SK-N-SH (cell line): Measurements from ENCODE around the gene PDE10A. TPM values are rescaled to one million over a fixed set of nuclear protein-coding genes. Genes with fewer than 3 reads are reported as not detected.

Source experiments
- CTCF ChIA-PET: fragments of 300-600, 350-600 bp; formaldehyde crosslinking; extraction: SDS; loops from one replicate; lab custom pipeline; 2021; lab: Yijun Ruan, JAX
- POLR2A ChIA-PET: fragments of 350-600 bp; sonication (Branson Sonifier 250); formaldehyde crosslinking; extraction: SDS; loops from one replicate; lab custom pipeline; 2020; ENCODE audit warnings: antibody characterized with exemption, inconsistent platforms; lab: Yijun Ruan, JAX
- DNase-seq: peaks from one replicate; pipeline ENCODE4 v3.0.0; 2012
- H2AFZ ChIP-seq: fragments of 200-600 bp; sonication (generic); 2 replicates; pipeline ENCODE4 v1.8.1; 2016; ENCODE audit warnings: antibody characterized with exemption, mild to moderate bottlenecking, low read depth
- H3F3A ChIP-seq: fragments of 200-600 bp; sonication (generic); replicated peaks from 2 replicates; pipeline ENCODE3; 2016; ENCODE audit warnings: antibody characterized with exemption, mild to moderate bottlenecking; ENCODE audit not compliant: insufficient read depth
- H3K27ac ChIP-seq, 2 experiments: fragments of 200-500 bp in 1 of 2; fragments of 200-600 bp in 1 of 2; sonication (Bioruptor generic) in 1 of 2; sonication (generic), shearing (Covaris generic) in 1 of 2; 2 replicates each; pipeline versions ENCODE4 v1.5.1 to v1.6.1; 2014 to 2016; ENCODE audit warnings: low read depth in 2 of 2, inconsistent platforms in 1 of 2, low read length in 1 of 2, mild to moderate bottlenecking in 1 of 2, mixed read lengths in 1 of 2
- H3K27me3 ChIP-seq: fragments of 200-600 bp; sonication (generic), shearing (Covaris generic); 2 replicates; pipeline ENCODE4 v1.6.1; 2016; ENCODE audit warnings: mixed run types; ENCODE audit not compliant: insufficient read depth
- H3K36me3 ChIP-seq, 2 experiments: fragments of 200-500 bp in 1 of 2; fragments of 200-600 bp in 1 of 2; sonication (Bioruptor generic) in 1 of 2; sonication (generic) in 1 of 2; replicated peaks in 1 of 2; 2 replicates each; pipeline versions ENCODE3 to v1.5.1; 2014 to 2016; ENCODE audit warnings: low read length in 1 of 2, mild to moderate bottlenecking in 1 of 2; ENCODE audit not compliant: insufficient read depth in 2 of 2, control insufficient read depth in 1 of 2
- H3K4me1 ChIP-seq, 2 experiments: fragments of 200-500 bp in 1 of 2; fragments of 200-600 bp in 1 of 2; sonication (Bioruptor generic) in 1 of 2; sonication (generic), shearing (Covaris generic) in 1 of 2; 2 replicates each; pipeline versions ENCODE4 v1.5.1 to v1.6.1; 2014 to 2016; ENCODE audit warnings: low read depth in 1 of 2, low read length in 1 of 2, mixed run types in 1 of 2; ENCODE audit not compliant: insufficient read depth in 2 of 2, control insufficient read depth in 1 of 2
- H3K4me2 ChIP-seq: fragments of 200-600 bp; sonication (generic), shearing (Covaris generic); 2 replicates; pipeline ENCODE4 v1.6.1; 2017; ENCODE audit warnings: mixed run types
- H3K4me3 ChIP-seq, 2 experiments: fragments of 200-500 bp in 1 of 2; fragments of 200-600 bp in 1 of 2; sonication (Bioruptor generic) in 1 of 2; sonication (generic), shearing (Covaris generic) in 1 of 2; 2 replicates each; pipeline versions ENCODE4 v1.5.1 to v1.8.1; 2014 to 2016; ENCODE audit warnings: low read depth in 2 of 2, inconsistent platforms in 1 of 2, low read length in 1 of 2, mild to moderate bottlenecking in 1 of 2, mixed read lengths in 1 of 2, moderate library complexity in 1 of 2
- H3K79me2 ChIP-seq: fragments of 200-600 bp; sonication (generic); 2 replicates; pipeline ENCODE4 v1.8.1; 2017; ENCODE audit warnings: mild to moderate bottlenecking; ENCODE audit not compliant: insufficient read depth
- H3K9ac ChIP-seq: fragments of 200-600 bp; sonication (generic); 2 replicates; pipeline ENCODE4 v1.6.1; 2017; ENCODE audit warnings: mixed run types
- H3K9me2 ChIP-seq: fragments of 200-600 bp; sonication (generic); 2 replicates; pipeline ENCODE4 v1.6.1; 2017; ENCODE audit warnings: mixed run types
- H3K9me3 ChIP-seq: fragments of 200-600 bp; sonication (generic); 2 replicates; pipeline ENCODE4 v1.6.1; 2017; ENCODE audit warnings: mixed run types, mild to moderate bottlenecking, moderate library complexity
- H4K20me1 ChIP-seq: fragments of 200-600 bp; sonication (generic); 2 replicates; pipeline ENCODE4 v1.6.1; 2017; ENCODE audit warnings: mild to moderate bottlenecking, mixed run types; ENCODE audit not compliant: insufficient read depth
- CHD2 ChIP-seq: fragments of 150-350 bp; IDR thresholded peaks from 2 replicates; pipeline ENCODE4 v1.6.1; 2018; ENCODE audit warnings: low read length; ENCODE audit not compliant: partially characterized antibody
- ELF1 ChIP-seq: IDR thresholded peaks from 2 replicates; pipeline ENCODE4 v1.4.0; 2012
- EP300 ChIP-seq, 2 experiments: IDR thresholded peaks; 2 replicates each; pipeline versions ENCODE4 v1.4.0 to v1.6.1; 2012; ENCODE audit warnings: borderline replicate concordance in 1 of 2, low read depth in 1 of 2, low read length in 1 of 2
- EZH2phosphoT487 ChIP-seq: fragments of 200-600 bp; sonication (generic); IDR thresholded peaks from 2 replicates; pipeline ENCODE4 v1.6.1; 2017; ENCODE audit warnings: low read depth, mixed run types, mild to moderate bottlenecking, antibody characterized with exemption, moderate library complexity, borderline replicate concordance
- FOSL2 ChIP-seq: IDR thresholded peaks from 2 replicates; pipeline ENCODE4 v1.4.0; 2012; ENCODE audit warnings: low read depth, mild to moderate bottlenecking, moderate library complexity, borderline replicate concordance
- FOXJ3 ChIP-seq: sonication (generic); formaldehyde crosslinking; IDR thresholded peaks from 2 replicates; pipeline ENCODE4 v1.5.1; 2020; ENCODE audit warnings: mild to moderate bottlenecking, missing genetic modification reagents
- FOXM1 ChIP-seq: IDR thresholded peaks from 2 replicates; pipeline ENCODE4 v1.4.0; 2012; ENCODE audit warnings: low read depth, mild to moderate bottlenecking
- NFIC ChIP-seq: IDR thresholded peaks from 2 replicates; pipeline ENCODE4 v1.4.0; 2012; ENCODE audit warnings: borderline replicate concordance
- NRF1 ChIP-seq: IDR thresholded peaks from 2 replicates; pipeline ENCODE4 v1.6.1; 2012; ENCODE audit warnings: low read depth, mild to moderate bottlenecking, low read length
- RAD21 ChIP-seq: IDR thresholded peaks from 2 replicates; pipeline ENCODE4 v1.6.1; 2012; ENCODE audit warnings: mild to moderate bottlenecking, low read length
- RFX5 ChIP-seq: IDR thresholded peaks from 2 replicates; pipeline ENCODE4 v1.6.1; 2012; ENCODE audit warnings: mild to moderate bottlenecking, improper control_type of control experiment, low read length
- RXRA ChIP-seq: IDR thresholded peaks from 2 replicates; pipeline ENCODE4 v1.4.0; 2012; ENCODE audit warnings: low read depth, mild to moderate bottlenecking, borderline replicate concordance
- SIN3A ChIP-seq: IDR thresholded peaks from 2 replicates; pipeline ENCODE4 v1.6.1; 2012; ENCODE audit warnings: low read depth, mild to moderate bottlenecking, low read length, moderate library complexity, borderline replicate concordance
- SMC3 ChIP-seq: IDR thresholded peaks from 2 replicates; pipeline ENCODE4 v1.6.1; 2012; ENCODE audit warnings: low read depth, low read length, improper control_type of control experiment
- TAF1 ChIP-seq: IDR thresholded peaks from 2 replicates; pipeline ENCODE4 v1.6.1; 2012; ENCODE audit warnings: low read depth, mild to moderate bottlenecking, low read length, moderate library complexity, borderline replicate concordance
- TCF12 ChIP-seq: IDR thresholded peaks from 2 replicates; pipeline ENCODE4 v1.4.0; 2012
- TEAD4 ChIP-seq: IDR thresholded peaks from 2 replicates; pipeline ENCODE4 v1.4.0; 2012; ENCODE audit warnings: mild to moderate bottlenecking, borderline replicate concordance; ENCODE audit not compliant: insufficient read depth
- USF2 ChIP-seq: fragments of 150-350 bp; IDR thresholded peaks from 2 replicates; pipeline ENCODE4 v1.6.1; 2017; ENCODE audit warnings: antibody characterized with exemption, low read length, low read depth, borderline replicate concordance
- YY1 ChIP-seq: IDR thresholded peaks from 2 replicates; pipeline ENCODE4 v1.4.0; 2012; ENCODE audit warnings: low read depth, mild to moderate bottlenecking
- WGBS: methylation state at CpG from one replicate; pipeline ENCODE4 v1.1.6; 2017; ENCODE audit warnings: low lambda C conversion rate; 5-methylcytosine and 5-hydroxymethylcytosine counted together
- polyA plus RNA-seq, 3 experiments: library from polyadenylated mRNA; depleted of rRNA; stranded (reverse); fragments of >200 nt; gene quantifications; 2 replicates each; pipeline ENCODE4 v1.2.3, GENCODE V29; 2012
- TF ChIP-seq, protein P1 (sequence below): IDR thresholded peaks from 2 replicates; pipeline ENCODE4 v1.4.0; 2012; ENCODE audit warnings: low read depth, borderline replicate concordance
- TF ChIP-seq, protein P2 (sequence below): IDR thresholded peaks from 2 replicates; pipeline ENCODE4 v1.4.0; 2012; ENCODE audit warnings: low read depth
- TF ChIP-seq, protein P3 (sequence below): fragments of 150-350 bp; IDR thresholded peaks from 2 replicates; pipeline ENCODE4 v1.6.1; 2016; ENCODE audit warnings: mild to moderate bottlenecking, low read depth, low read length

Gene PDE10A
- polyA plus RNA-seq, 1 of the 3 experiments (the other 2 are of a cell fraction), result 0.43 TPM

- Histone ChIP-seq H4K20me1 (no peaks in the 10 kb centered on the region), H3K36me3 (no peaks in the 10 kb centered on the region), H3K27me3 (no peaks in the 10 kb centered on the region), H3K4me2 (no peak overlapping the region), H3K9me3 (no peaks in the 10 kb centered on the region), H2AFZ (no peak overlapping the region), H3K9me2 (no peaks in the 10 kb centered on the region), H3K4me3 (no peak overlapping the region), H3K9ac (no peak overlapping the region), H3K27ac (no peak overlapping the region), H3K79me2 (no peaks in the 10 kb centered on the region), H3K4me1 (no peaks in the 10 kb centered on the region), H3F3A (no peaks in the 10 kb centered on the region)
- ChIA-PET POLR2A (no interaction called here), CTCF (no interaction called here)
- WGBS, result 69% methylated on average over 2 of the region's 2 CpGs
- no peak for DNase-seq
- TF ChIP-seq TAF1 (no peak), TEAD4 (no peak), ELF1 (no peak), SIN3A (no peak), RAD21 (no peak), FOXJ3 (CRISPR knock-in tag) (no peak), FOSL2 (no peak), EZH2phosphoT487 (no peak)
- TF ChIP-seq, protein P1, sequence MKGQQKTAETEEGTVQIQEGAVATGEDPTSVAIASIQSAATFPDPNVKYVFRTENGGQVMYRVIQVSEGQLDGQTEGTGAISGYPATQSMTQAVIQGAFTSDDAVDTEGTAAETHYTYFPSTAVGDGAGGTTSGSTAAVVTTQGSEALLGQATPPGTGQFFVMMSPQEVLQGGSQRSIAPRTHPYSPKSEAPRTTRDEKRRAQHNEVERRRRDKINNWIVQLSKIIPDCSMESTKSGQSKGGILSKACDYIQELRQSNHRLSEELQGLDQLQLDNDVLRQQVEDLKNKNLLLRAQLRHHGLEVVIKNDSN, result no peak
- TF ChIP-seq, protein P2, sequence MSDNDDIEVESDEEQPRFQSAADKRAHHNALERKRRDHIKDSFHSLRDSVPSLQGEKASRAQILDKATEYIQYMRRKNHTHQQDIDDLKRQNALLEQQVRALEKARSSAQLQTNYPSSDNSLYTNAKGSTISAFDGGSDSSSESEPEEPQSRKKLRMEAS, result no peak
These were observed 24.5 kb downstream of the PDE10A start for GRCh38 chr6:165638530-165638929.

GRCh38 chr6:165637586-165637985, 25.5 kb downstream of the PDE10A start:
- no peaks in the 10 kb centered on the region for H3K27me3 ChIP-seq
- no peak overlapping the region for H3K9ac ChIP-seq
- no peaks in the 10 kb centered on the region for H4K20me1 ChIP-seq
- H2AFZ ChIP-seq, result no peak overlapping the region
- no peaks in the 10 kb centered on the region for H3K9me2 ChIP-seq
- CTCF ChIA-PET, result no interaction called here
- POLR2A ChIA-PET, result no interaction called here
- no peaks in the 10 kb centered on the region for H3K4me1 ChIP-seq
- TF ChIP-seq CHD2 (no peak), RAD21 (no peak), SMC3 (no peak), ELF1 (no peak), SIN3A (no peak), RFX5 (no peak), EP300 (IDR thresholded peaks at IDR 0.05; ENCODE audit: borderline replicate concordance in 1 of 2, low read depth in 1 of 2, low read length in 1 of 2) (no peak), TAF1 (no peak), NRF1 (no peak), TEAD4 (no peak), YY1 (no peak), RXRA (no peak), FOXM1 (no peak), USF2 (no peak), TCF12 (no peak), FOSL2 (no peak), NFIC (no peak)
- TF ChIP-seq, protein P3, sequence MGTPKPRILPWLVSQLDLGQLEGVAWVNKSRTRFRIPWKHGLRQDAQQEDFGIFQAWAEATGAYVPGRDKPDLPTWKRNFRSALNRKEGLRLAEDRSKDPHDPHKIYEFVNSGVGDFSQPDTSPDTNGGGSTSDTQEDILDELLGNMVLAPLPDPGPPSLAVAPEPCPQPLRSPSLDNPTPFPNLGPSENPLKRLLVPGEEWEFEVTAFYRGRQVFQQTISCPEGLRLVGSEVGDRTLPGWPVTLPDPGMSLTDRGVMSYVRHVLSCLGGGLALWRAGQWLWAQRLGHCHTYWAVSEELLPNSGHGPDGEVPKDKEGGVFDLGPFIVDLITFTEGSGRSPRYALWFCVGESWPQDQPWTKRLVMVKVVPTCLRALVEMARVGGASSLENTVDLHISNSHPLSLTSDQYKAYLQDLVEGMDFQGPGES, result no peak
- H3K36me3 ChIP-seq, result no peaks in the 10 kb centered on the region
- DNase-seq, result no peak
- H3K79me2 ChIP-seq, result no peaks in the 10 kb centered on the region
- H3K4me3 ChIP-seq, result no peak overlapping the region
- H3K4me2 ChIP-seq, result no peak overlapping the region
- H3K9me3 ChIP-seq, result no peaks in the 10 kb centered on the region
- no peak overlapping the region for H3K27ac ChIP-seq
- no peaks in the 10 kb centered on the region for H3F3A ChIP-seq
- 57% methylated on average over 11 of the region's 11 CpGs for WGBS
